HEK293 (cell line): ENCODE results near the gene THSD4.

Experiments used
- CTCF ChIA-PET: fragments of 350-600 bp; formaldehyde crosslinking; extraction: SDS; loops from one replicate; lab custom pipeline; 2021; ENCODE audit warnings: antibody characterized with exemption; lab: Yijun Ruan, JAX
- POLR2A ChIA-PET: fragments of 300-600 bp; formaldehyde crosslinking; extraction: SDS; loops from one replicate; lab custom pipeline; 2020; ENCODE audit warnings: antibody characterized with exemption, inconsistent platforms; lab: Yijun Ruan, JAX
- H3K27ac ChIP-seq: fragments of 200-500 bp; sonication (Bioruptor generic); 2 replicates; pipeline ENCODE4 v1.5.1; 2014; ENCODE audit warnings: low read depth, low read length, control low read depth, inconsistent platforms; ENCODE audit errors: extremely low read depth
- H3K36me3 ChIP-seq, 2 experiments: fragments of 200-500 bp in 1 of 2; sonication (Bioruptor generic) in 1 of 2; 1 replicate in 1 of 2; 2 replicates in 1 of 2; pipeline ENCODE4 v1.5.1; 2014 to 2017; ENCODE audit warnings: inconsistent platforms in 2 of 2, low read length in 2 of 2; ENCODE audit not compliant: control insufficient read depth in 2 of 2, insufficient read depth in 1 of 2
- H3K4me1 ChIP-seq: fragments of 200-500 bp; sonication (Bioruptor generic); 2 replicates; pipeline ENCODE4 v1.5.1; 2014; ENCODE audit warnings: mild to moderate bottlenecking, low read length, inconsistent platforms; ENCODE audit not compliant: control insufficient read depth, insufficient read depth
- H3K4me3 ChIP-seq: 2 replicates; pipeline ENCODE4 v1.5.1; 2011; ENCODE audit warnings: low read depth, mild to moderate bottlenecking, control low read depth, low read length, moderate library complexity
- H3K9me3 ChIP-seq: fragments of 200-500 bp; sonication (Bioruptor generic); 2 replicates; pipeline ENCODE4 v1.5.1; 2014; ENCODE audit warnings: low read depth, low read length, inconsistent platforms; ENCODE audit not compliant: control insufficient read depth, insufficient read depth
- BCL11A ChIP-seq: fragments of 450-650 bp; formaldehyde crosslinking; IDR thresholded peaks from 2 replicates; pipeline ENCODE4 v1.5.1; 2016; ENCODE audit warnings: low read depth, missing biosample characterization, missing genetic modification characterization
- PRDM1 ChIP-seq: fragments of 450-650 bp; formaldehyde crosslinking; IDR thresholded peaks from 2 replicates; pipeline ENCODE4; 2016; ENCODE audit warnings: missing biosample characterization, missing genetic modification characterization
- SETDB1 ChIP-seq: IDR thresholded peaks from one replicate; pipeline ENCODE4 v1.6.1; 2017; ENCODE audit warnings: mild to moderate bottlenecking, low read length, moderate library complexity, mixed read lengths; ENCODE audit not compliant: insufficient read length
- ZBTB8A ChIP-seq: fragments of 450-650 bp; formaldehyde crosslinking; IDR thresholded peaks from 2 replicates; pipeline ENCODE4 v1.5.1; 2016; ENCODE audit warnings: missing biosample characterization, missing genetic modification characterization
- ZIC2 ChIP-seq: fragments of 450-650 bp; formaldehyde crosslinking; IDR thresholded peaks from 2 replicates; pipeline ENCODE4 v1.5.1; 2016; ENCODE audit warnings: missing biosample characterization, missing genetic modification characterization
- ZNF184 ChIP-seq: fragments of 450-650 bp; IDR thresholded peaks from 2 replicates; pipeline ENCODE4 v1.5.1; 2018; ENCODE audit warnings: missing biosample characterization, mild to moderate bottlenecking, missing genetic modification characterization
- ZNF214 ChIP-seq: fragments of 450-650 bp; formaldehyde crosslinking; IDR thresholded peaks from 2 replicates; pipeline ENCODE4 v1.5.1; 2017; ENCODE audit warnings: missing biosample characterization, mild to moderate bottlenecking, missing genetic modification characterization, borderline replicate concordance
- ZNF335 ChIP-seq: fragments of 450-650 bp; formaldehyde crosslinking; conservative IDR thresholded peaks from 2 replicates; pipeline ENCODE4 v1.5.1; 2016; ENCODE audit warnings: missing biosample characterization, missing genetic modification characterization
- ZNF341 ChIP-seq: fragments of 450-650 bp; formaldehyde crosslinking; IDR thresholded peaks from 2 replicates; pipeline ENCODE4; 2016; ENCODE audit warnings: low read depth, missing biosample characterization, missing genetic modification characterization
- ZNF549 ChIP-seq: fragments of 450-650 bp; IDR thresholded peaks from 2 replicates; pipeline ENCODE4 v1.5.1; 2018; ENCODE audit warnings: missing biosample characterization, missing genetic modification characterization, mild to moderate bottlenecking, inconsistent platforms, moderate library complexity
- ZNF664 ChIP-seq: fragments of 450-650 bp; formaldehyde crosslinking; IDR thresholded peaks from 2 replicates; pipeline ENCODE4 v1.5.1; 2016; ENCODE audit warnings: missing biosample characterization, missing genetic modification characterization
- TF ChIP-seq, protein P1 (sequence below): IDR thresholded peaks from 2 replicates; pipeline ENCODE4 v1.6.1; 2011; ENCODE audit warnings: mild to moderate bottlenecking, low read depth, low read length, borderline replicate concordance
- TF ChIP-seq, protein P2 (sequence below): fragments of 450-650 bp; formaldehyde crosslinking; IDR thresholded peaks from 2 replicates; pipeline ENCODE4 v1.5.1; 2017; ENCODE audit warnings: missing biosample characterization, missing genetic modification characterization
- TF ChIP-seq, protein P3 (sequence below): fragments of 450-650 bp; formaldehyde crosslinking; IDR thresholded peaks from 2 replicates; pipeline ENCODE4 v1.5.1; 2016; ENCODE audit warnings: missing biosample characterization, missing genetic modification characterization
- TF ChIP-seq, protein P4 (sequence below): fragments of 450-650 bp; formaldehyde crosslinking; IDR thresholded peaks from 2 replicates; pipeline ENCODE4 v1.5.1; 2016; ENCODE audit warnings: missing biosample characterization, missing genetic modification characterization

The THSD4 gene

DNA sequence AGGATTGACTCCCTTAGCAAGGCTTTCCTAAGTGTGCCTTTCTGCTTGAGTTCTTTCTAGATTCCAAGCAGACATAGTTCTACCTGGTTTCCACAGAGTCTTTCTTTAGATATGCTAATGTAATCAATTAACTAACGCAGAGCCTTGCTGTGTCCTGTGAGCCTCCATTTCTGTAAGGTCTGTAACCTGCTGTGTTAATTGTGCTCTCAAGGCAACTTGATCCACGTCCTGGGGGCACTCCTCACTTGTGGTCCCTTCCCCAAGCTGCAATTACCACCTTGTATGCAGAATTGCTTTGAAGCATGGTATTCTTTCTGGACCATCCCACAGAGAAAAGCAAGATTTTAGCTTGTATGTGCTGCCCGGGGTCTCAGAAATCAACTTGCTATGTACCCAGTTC is 29.5 kb upstream of the THSD4 start:
- Histone ChIP-seq H3K4me1 (no peaks in the 10 kb centered on the region), H3K27ac (no peak overlapping the region), H3K9me3 (no peaks in the 10 kb centered on the region; the same call in 1 of the 2 replicates), H3K4me3 (no peak overlapping the region), H3K36me3 (no peaks in the 10 kb centered on the region)
- ChIA-PET CTCF (interaction anchor here (0.7 to 0.9 kb wide), 2 partner anchors 29 to 74 kb away, joined by 3 to 4 read pairs; no protein-coding TSS in a partner anchor), POLR2A (no interaction called here)
- TF ChIP-seq, protein P1, sequence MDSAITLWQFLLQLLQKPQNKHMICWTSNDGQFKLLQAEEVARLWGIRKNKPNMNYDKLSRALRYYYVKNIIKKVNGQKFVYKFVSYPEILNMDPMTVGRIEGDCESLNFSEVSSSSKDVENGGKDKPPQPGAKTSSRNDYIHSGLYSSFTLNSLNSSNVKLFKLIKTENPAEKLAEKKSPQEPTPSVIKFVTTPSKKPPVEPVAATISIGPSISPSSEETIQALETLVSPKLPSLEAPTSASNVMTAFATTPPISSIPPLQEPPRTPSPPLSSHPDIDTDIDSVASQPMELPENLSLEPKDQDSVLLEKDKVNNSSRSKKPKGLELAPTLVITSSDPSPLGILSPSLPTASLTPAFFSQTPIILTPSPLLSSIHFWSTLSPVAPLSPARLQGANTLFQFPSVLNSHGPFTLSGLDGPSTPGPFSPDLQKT = no peak
- TF ChIP-seq ZIC2 (peak; percentile 89), ZNF214 (no peak), ZNF341 (peak; percentile 47; the same call in 1 of the 2 replicates), ZBTB8A (tag by site-specific recombination) (0 out of 2 replicates have a peak, but pooled peaks have one; percentile 18), ZNF664 (0 out of 2 replicates have a peak, but pooled peaks have one; percentile 36), ZNF335 (tag by site-specific recombination) (no peak), SETDB1 (no peak)

DNA sequence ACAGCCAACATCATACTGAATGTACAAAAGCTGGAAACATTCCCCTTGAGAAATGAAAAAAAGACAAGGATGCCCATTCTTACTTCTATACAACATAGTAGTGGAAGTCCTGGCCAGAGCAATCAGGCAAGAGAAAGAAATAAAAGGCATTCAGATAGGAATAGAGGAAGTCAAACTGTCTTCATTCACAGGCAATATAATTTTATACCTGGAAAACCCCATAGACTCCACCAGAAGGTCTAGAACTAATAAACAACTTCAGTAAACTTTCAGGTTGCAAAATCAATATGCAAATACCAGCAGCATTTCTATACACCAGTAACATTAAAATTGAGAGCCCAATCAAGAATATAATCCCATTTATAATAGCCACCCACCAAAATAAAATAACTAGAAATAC is 27.1 kb upstream of the THSD4 start:
- POLR2A ChIA-PET = no interaction called here
- CTCF ChIA-PET = no interaction called here
- Histone ChIP-seq H3K9me3 (no peaks in the 10 kb centered on the region; the same call in 1 of the 2 replicates), H3K4me1 (no peaks in the 10 kb centered on the region), H3K4me3 (no peak overlapping the region), H3K27ac (no peak overlapping the region), H3K36me3 (no peaks in the 10 kb centered on the region)
- TF ChIP-seq, protein P2, sequence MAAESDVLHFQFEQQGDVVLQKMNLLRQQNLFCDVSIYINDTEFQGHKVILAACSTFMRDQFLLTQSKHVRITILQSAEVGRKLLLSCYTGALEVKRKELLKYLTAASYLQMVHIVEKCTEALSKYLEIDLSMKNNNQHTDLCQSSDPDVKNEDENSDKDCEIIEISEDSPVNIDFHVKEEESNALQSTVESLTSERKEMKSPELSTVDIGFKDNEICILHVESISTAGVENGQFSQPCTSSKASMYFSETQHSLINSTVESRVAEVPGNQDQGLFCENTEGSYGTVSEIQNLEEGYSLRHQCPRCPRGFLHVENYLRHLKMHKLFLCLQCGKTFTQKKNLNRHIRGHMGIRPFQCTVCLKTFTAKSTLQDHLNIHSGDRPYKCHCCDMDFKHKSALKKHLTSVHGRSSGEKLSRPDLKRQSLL (tag by site-specific recombination) = no peak
- TF ChIP-seq ZNF184 (tag by site-specific recombination) = no peak
- no peak for TF ChIP-seq PRDM1 (tag by site-specific recombination)
- no peak for TF ChIP-seq BCL11A (tag by site-specific recombination)

DNA sequence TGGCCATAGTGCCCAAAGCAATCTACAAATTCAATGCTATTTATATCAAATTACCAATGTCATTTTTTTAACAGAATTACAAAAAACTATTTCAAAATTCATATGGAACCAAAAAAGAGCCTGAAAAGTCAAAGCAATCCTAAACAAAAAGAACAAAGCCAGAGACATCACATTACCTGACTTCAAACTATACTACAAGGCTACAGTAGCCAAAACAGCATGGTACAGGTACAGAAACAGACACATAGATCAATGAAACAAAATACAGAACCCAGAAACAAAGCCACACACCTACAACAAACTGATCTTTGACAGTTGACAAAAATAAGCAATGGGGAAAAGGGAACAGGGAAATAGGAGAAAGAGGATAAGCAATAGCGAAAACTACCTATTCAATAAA is 26.6 kb upstream of the THSD4 start:
- H3K36me3 ChIP-seq = no peaks in the 10 kb centered on the region
- no peaks in the 10 kb centered on the region for H3K4me1 ChIP-seq
- H3K27ac ChIP-seq = no peak overlapping the region
- no peak overlapping the region for H3K4me3 ChIP-seq
- POLR2A ChIA-PET = no interaction called here
- CTCF ChIA-PET = no interaction called here
- TF ChIP-seq, protein P3, sequence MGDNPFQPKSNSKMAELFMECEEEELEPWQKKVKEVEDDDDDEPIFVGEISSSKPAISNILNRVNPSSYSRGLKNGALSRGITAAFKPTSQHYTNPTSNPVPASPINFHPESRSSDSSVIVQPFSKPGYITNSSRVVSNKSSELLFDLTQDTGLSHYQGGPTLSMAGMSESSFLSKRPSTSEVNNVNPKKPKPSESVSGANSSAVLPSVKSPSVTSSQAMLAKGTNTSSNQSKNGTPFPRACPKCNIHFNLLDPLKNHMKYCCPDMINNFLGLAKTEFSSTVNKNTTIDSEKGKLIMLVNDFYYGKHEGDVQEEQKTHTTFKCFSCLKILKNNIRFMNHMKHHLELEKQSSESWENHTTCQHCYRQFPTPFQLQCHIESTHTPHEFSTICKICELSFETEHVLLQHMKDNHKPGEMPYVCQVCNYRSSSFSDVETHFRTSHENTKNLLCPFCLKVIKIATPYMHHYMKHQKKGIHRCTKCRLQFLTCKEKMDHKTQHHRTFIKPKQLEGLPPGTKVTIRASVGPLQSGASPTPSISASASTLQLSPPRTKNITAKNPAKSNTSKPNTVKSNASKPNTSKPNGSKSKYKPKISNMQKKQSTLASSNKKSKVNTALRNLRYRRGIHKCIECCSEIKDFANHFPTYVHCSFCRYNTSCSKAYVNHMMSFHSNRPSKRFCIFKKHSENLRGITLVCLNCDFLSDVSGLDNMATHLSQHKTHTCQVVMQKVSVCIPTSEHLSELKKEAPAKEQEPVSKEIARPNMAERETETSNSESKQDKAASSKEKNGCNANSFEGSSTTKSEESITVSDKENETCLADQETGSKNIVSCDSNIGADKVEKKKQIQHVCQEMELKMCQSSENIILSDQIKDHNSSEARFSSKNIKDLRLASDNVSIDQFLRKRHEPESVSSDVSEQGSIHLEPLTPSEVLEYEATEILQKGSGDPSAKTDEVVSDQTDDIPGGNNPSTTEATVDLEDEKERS = peak; percentile 91
- TF ChIP-seq, protein P4, sequence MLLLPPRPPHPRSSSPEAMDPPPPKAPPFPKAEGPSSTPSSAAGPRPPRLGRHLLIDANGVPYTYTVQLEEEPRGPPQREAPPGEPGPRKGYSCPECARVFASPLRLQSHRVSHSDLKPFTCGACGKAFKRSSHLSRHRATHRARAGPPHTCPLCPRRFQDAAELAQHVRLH (tag by site-specific recombination) = peak; percentile 87
- no peak for TF ChIP-seq ZNF549 (tag by site-specific recombination)
- H3K9me3 ChIP-seq = no peaks in the 10 kb centered on the region; the same call in 1 of the 2 replicates
